Kidney tubule cell (primary cell): ENCODE data around the gene PHLPP1.
"Not testable (repeated sequence)": the region's sequence is repeated elsewhere in the genome, so short reads cannot be mapped to it uniquely, and the experiment has no call there.

Source experiments
- DNase-seq: peaks from one replicate; pipeline ENCODE4 v3.0.0-alpha.2; 2018; ENCODE audit warnings: low spot score

Gene PHLPP1

GRCh38 chr18:62715436-62715758, at the start of gene PHLPP1:
Gene PHLPP1, plus strand, starts transcription at chr18:62715541. Its CDS starts 143 bp downstream, at chr18:62715684.
- DNase-seq = no peak

- DNase-seq = no peak
These were observed 46.1 kb upstream of the PHLPP1 start for GRCh38 chr18:62669225-62669624.

DNA sequence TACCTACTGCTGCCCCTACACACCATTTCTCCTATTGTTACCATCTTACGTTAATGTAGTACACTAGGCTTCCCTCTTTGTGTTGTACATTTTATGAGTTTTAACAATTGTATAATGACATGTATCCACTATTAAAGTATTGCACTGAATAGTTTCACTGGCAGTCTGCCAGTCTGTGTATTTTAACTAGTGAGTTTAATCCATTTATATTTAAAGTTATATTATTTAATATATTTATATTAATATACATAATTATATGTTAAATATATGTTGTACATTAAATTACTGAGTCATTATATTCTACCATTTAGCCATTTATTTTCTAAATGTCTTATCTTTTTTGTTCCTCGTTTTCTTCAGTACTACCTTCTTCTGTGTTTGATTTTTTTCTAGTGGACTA, 44.8 kb upstream of the PHLPP1 start:
- DNase-seq = no peak

DNA sequence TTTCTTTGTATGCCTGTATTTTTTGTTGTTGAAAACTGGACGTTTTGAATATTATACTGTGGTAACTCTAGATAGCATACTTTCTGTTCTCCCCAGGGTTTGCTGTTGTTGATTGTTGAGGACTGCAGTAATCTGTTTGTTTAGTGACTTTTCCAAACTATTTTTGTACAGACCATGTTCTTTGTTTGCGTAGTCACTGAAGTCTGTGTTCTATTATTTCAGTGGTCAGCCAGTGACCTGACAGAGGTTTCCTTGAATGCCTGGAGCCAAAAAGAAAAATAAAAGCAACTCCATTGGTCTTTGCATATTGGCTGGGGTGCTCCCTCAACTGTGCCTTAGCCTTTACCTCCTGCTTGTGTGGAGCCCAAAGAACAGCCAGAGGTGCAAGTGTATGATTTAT, 42.7 kb upstream of the PHLPP1 start:
- DNase-seq = no peak

- no peak for DNase-seq
These were observed 36.4 kb upstream of the PHLPP1 start for GRCh38 chr18:62678847-62679485.

- no peak for DNase-seq
These were observed 33.0 kb upstream of the PHLPP1 start for GRCh38 chr18:62682371-62682770.

GRCh38 chr18:62683935-62684334, 31.4 kb upstream of the PHLPP1 start:
- DNase-seq = no peak

GRCh38 chr18:62688743-62689317, 26.5 kb upstream of the PHLPP1 start:
- DNase-seq = no peak

- no peak for DNase-seq
These were observed 25.0 kb upstream of the PHLPP1 start for GRCh38 chr18:62690236-62690815.

DNA sequence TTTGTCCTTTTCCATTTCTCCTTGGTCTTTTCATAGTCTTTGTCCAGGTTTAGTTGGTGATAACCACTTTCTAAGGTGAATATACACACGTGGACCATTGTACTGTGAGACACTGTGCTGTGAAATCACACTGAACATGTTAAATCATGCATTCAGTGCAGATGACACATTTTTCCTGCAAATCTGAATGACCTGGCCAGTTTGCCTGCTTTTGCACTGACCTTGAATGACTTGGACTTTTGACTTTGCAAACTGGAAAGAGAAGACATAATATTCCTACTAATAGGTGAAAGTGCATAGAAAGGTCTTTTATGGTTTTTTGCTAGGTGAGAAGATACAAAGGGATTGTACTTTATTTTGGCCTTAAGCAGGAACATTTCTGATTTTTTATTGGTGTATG, 21.7 kb upstream of the PHLPP1 start:
- DNase-seq = peak; percentile 9

GRCh38 chr18:62697636-62698035, 17.7 kb upstream of the PHLPP1 start:
- DNase-seq = no peak

DNA sequence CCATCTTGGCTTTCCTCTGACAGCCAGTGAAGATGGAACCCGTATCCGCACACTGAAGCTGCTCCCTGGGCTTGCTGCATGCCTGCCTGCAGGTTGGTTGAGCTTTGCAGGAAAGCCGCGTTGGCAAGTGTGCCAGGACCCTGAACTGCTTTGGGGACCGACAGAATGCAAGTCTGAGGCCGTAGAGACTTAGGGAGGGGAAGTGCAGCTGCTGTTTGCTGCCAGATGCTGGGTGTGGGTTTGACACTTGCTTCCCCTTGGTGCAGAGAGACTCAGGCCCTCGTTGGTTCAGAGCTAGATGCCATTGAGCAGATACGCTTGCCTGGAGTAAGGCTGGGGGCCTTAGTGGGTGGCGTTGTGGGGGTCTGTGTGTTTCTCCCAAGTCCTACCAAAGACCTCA, 13.1 kb upstream of the PHLPP1 start:
- no peak for DNase-seq

GRCh38 chr18:62706879-62707278, 8.5 kb upstream of the PHLPP1 start:
- not testable (repeated sequence) for DNase-seq

- DNase-seq = not testable (repeated sequence)
These were observed 5.4 kb upstream of the PHLPP1 start for GRCh38 chr18:62709908-62710307.

DNA sequence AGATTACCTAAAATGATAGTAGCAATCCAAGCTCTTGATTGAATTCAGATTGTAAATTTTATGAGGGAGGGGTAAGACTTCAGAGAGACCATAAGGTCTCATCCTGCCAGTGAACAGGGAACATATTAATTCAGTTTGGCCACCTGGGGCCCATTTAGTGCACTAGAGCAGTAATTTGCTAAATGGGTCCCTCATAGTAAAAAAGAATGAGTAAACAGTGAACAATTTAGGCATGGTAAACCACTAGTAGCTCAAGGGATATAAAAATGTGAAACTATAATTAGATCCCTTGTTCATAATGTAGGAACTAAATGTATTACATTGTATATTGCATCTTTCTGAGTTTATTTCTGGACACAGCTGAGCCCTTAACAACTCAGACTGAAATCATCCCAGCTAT, 4.9 kb upstream of the PHLPP1 start:
- no peak for DNase-seq

DNA sequence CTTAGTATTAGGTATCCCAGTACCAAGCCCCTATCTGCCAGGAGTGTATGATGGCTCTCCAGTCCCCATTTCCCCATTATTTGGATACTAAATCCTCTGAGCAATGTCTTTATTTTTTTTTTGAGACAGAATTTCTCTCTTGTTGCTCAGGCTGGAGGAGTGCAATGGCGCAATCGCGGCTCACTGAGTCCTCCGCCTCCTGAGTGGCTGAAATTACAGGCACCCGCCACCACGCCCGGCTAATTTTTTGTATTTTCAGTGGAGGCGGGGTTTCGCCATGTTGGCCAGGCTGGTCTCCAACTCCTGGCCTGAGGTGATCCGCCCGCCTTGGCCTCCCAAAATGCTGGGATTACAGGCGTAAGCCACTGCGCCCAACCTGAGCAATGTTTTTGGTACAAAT, 3.6 kb upstream of the PHLPP1 start:
- DNase-seq = no peak

- DNase-seq = no peak
These were observed 1.6 kb upstream of the PHLPP1 start for GRCh38 chr18:62713651-62714247.

- DNase-seq = peak; percentile 100
These were observed 488 bp upstream of the PHLPP1 start for GRCh38 chr18:62714671-62715435.

- DNase-seq = peak; percentile 80
These were observed 646 bp downstream of the PHLPP1 start for GRCh38 chr18:62715759-62716615.

DNA sequence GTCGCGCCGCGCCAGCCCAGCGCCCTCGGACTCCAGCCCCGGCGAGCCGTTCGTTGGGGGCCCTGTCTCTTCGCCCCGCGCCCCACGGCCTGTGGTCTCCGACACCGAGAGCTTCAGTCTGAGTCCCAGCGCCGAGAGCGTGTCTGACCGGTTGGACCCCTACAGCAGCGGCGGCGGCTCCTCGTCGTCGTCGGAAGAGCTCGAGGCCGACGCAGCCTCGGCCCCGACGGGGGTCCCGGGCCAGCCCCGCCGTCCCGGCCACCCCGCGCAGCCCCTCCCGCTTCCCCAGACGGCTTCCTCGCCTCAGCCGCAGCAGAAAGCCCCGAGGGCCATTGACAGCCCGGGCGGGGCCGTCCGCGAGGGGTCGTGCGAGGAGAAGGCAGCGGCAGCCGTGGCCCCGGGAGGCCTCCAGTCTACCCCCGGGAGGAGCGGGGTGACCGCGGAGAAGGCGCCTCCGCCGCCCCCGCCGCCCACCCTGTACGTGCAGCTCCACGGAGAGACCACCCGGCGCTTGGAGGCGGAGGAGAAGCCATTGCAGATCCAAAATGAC, 1.4 kb downstream of the PHLPP1 start:
- DNase-seq = peak; percentile 38

- DNase-seq = peak; percentile 82
These were observed 2.0 kb downstream of the PHLPP1 start for GRCh38 chr18:62717169-62717924.
